ENCODE data around the gene MYL3. TPM values are rescaled to one million over a fixed set of nuclear protein-coding genes. Genes with fewer than 3 reads are reported as not detected.
"Not testable (repeated sequence)": the region's sequence is repeated elsewhere in the genome, so short reads cannot be mapped to it uniquely, and the experiment has no call there.

MYL3 gene
- total RNA-seq (1 to 10 TPM; 3.1 to 4.9 TPM), polyA plus RNA-seq (ENCODE audit: insufficient read length in 6 of 6) (10 to 100 TPM in 5 of 6 donors, 1 to 10 TPM in 1; 8.0 to 13.4 (median 12.6) TPM)
- long read RNA-seq, donor 1, partial matches to known transcripts, result 35 of 35 reads
- long read RNA-seq, donor 1, other reads (novel, unspliced or antisense), result 0 of 35 reads
- long read RNA-seq, donor 2, partial matches to known transcripts, result 21 of 22 reads
- long read RNA-seq, donor 2, other reads (novel, unspliced or antisense), result 0 of 22 reads
- long read RNA-seq, donor 3, partial matches to known transcripts, result 82 of 88 reads
- long read RNA-seq, donor 3, other reads (novel, unspliced or antisense), result 6 of 88 reads
- long read RNA-seq, donor 4, partial matches to known transcripts, result 0 of 2 reads
- long read RNA-seq, donor 4, other reads (novel, unspliced or antisense), result 2 of 2 reads
- long read RNA-seq, donor 5, partial matches to known transcripts, result 21 of 21 reads
- long read RNA-seq, donor 5, other reads (novel, unspliced or antisense), result 0 of 21 reads
- long read RNA-seq, donor 6, result 0 reads
- long read RNA-seq, donor 7, partial matches to known transcripts, result 43 of 44 reads
- long read RNA-seq, donor 7, other reads (novel, unspliced or antisense), result 0 of 44 reads
- long read RNA-seq, donor 8, partial matches to known transcripts, result 60 of 61 reads
- long read RNA-seq, donor 8, other reads (novel, unspliced or antisense), result 0 of 61 reads
- long read RNA-seq, donor 9, partial matches to known transcripts, result 0 of 2 reads
- long read RNA-seq, donor 9, other reads (novel, unspliced or antisense), result 0 of 2 reads
- long read RNA-seq, donor 10, partial matches to known transcripts, result 0 of 7 reads
- long read RNA-seq, donor 10, other reads (novel, unspliced or antisense), result 7 of 7 reads
- long read RNA-seq, donor 11, result 0 reads
- long read RNA-seq, donor 12, partial matches to known transcripts, result 31 of 31 reads
- long read RNA-seq, donor 12, other reads (novel, unspliced or antisense), result 0 of 31 reads

DNA sequence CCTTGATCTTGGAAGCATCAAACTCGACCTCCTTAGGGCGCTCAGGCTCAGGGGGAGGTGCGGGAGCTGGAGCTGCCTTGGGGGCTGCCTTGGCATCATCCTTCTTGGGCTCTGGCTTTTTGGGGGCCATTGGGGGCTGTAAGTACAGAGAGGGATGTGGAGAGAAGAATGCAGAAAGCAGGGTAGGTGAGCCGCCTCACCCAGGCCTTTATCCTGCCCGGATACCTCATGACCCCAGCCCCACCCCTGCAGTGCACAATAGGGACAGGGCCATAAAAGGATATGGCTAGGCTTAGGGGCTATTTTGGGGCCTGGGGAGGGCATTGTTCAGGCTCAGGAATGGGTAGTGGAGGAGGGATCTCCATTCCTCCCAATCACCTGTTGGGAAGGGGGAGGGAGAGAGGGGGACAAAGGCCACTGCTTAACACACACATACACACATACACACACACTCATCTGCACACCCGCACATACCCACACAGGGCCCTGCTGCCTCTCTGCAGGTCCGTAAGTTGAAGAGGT is at the start of gene MYL3:
Gene MYL3 (minus strand): TSS at position 184 of the 522 bp plus-strand sequence. CDS start 54 bp downstream, at position 130.
- Histone ChIP-seq H3K36me3 (no peaks in the 10 kb centered on the region), H3K27ac (no peak within 1 kb of the TSS), H3K27me3 (no peaks in the 10 kb centered on the region), H3K9me3 (no peaks in the 10 kb centered on the region), H3K4me1 (peaks cover 11 to 31% of the 10 kb centered on the region in 2 donors), H3K4me3 (no peak within 1 kb of the TSS)
- peak in 1 of 4 donors; percentile 34 for DNase-seq
- intact Hi-C loops (cut with DNase I), result no loop called here
- no peak for ATAC-seq
- TF ChIP-seq, protein P1, sequence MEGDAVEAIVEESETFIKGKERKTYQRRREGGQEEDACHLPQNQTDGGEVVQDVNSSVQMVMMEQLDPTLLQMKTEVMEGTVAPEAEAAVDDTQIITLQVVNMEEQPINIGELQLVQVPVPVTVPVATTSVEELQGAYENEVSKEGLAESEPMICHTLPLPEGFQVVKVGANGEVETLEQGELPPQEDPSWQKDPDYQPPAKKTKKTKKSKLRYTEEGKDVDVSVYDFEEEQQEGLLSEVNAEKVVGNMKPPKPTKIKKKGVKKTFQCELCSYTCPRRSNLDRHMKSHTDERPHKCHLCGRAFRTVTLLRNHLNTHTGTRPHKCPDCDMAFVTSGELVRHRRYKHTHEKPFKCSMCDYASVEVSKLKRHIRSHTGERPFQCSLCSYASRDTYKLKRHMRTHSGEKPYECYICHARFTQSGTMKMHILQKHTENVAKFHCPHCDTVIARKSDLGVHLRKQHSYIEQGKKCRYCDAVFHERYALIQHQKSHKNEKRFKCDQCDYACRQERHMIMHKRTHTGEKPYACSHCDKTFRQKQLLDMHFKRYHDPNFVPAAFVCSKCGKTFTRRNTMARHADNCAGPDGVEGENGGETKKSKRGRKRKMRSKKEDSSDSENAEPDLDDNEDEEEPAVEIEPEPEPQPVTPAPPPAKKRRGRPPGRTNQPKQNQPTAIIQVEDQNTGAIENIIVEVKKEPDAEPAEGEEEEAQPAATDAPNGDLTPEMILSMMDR (IDR thresholded peaks at IDR 0.05), result no peak

DNA sequence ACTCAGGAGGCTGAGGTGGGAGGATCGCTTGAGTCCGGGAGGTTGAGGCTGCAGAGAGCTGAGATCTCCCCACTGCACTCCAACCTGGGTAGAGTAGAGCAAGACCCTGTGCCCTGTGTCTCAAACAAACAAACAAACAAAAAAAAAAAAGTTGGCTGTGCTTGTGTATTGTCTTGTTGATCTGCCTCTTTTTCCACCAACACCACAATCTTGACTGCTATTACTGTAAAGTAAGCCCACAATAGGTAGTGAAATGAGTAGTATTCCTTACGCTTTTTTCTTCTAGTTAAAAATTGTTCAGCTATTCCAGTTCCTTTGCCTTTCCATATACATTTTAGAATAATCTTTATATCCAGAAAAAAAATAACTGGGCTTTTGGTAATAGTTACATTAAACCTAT is 49.7 kb upstream of the MYL3 start:
- ATAC-seq (no peak), DNase-seq (no peak)
- intact Hi-C loops (cut with DNase I), result no loop called here
- Histone ChIP-seq H3K27me3 (no peaks in the 10 kb centered on the region), H3K4me3 (no peak overlapping the region), H3K36me3 (peaks cover 0 to 27% of the 10 kb centered on the region in 2 donors), H3K27ac (no peak overlapping the region), H3K4me1 (peaks cover 12 to 15% of the 10 kb centered on the region in 2 donors), H3K9me3 (no peaks in the 10 kb centered on the region)
- TF ChIP-seq, protein P1 (IDR thresholded peaks at IDR 0.05), result no peak

DNA sequence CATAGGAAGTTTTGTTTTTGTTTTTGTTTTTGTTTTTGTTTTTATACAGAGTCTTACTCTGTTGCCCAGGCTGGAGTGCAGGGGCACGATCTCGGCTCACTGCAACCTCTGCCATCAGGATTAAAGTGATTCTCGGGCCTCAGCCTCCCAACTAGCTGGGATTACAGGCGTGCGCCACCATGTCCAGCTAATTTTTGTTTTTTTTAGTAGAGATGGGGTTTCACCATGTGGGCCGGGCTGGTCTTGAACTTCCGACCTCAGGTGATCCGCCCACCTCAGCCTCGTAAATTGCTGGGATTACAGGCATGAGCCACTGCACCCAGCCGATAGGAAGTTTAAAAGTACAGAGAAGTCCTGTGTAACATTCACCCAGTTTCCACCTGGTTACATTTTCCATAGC is 47.7 kb upstream of the MYL3 start:
- ATAC-seq; H3K27me3 ChIP-seq; DNase-seq; H3K36me3 ChIP-seq; H3K9me3 ChIP-seq; H3K4me3 ChIP-seq; intact Hi-C loops (cut with DNase I); H3K27ac ChIP-seq: not testable (repeated sequence)
- H3K4me1 ChIP-seq, result peaks cover 12 to 15% of the 10 kb centered on the region in 2 donors

DNA sequence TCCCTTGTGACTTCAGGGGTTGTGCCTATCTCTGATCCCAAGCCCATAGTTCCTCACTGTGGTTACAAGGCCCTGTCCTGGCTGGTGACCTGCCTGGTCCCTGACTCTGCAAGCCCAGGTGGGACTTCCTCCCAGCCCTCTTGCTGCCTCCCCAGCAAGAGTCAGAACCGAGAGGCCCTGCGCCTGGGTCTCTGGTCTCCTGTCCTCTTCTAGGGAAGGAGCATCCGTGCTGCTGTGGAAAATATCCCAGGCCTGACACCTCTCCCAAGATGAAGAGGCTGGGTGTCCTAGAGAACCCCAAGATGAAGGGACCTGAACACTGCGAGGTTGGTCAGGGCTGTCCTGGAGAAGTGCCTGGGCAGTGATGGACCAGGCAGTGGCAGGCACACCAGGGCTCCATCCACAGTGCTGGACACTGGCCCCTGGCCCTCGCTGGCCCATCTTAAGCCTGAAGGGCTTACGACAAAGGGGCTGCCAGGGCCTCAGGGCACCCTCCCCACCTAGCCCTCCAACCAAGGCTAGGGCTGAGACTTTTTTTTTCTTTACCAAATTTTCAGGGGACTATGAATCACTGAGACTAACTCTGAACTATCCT is 47.0 kb upstream of the MYL3 start:
- intact Hi-C loops (cut with DNase I), result no loop called here
- Histone ChIP-seq H3K9me3 (no peaks in the 10 kb centered on the region), H3K4me1 (peaks cover 12 to 15% of the 10 kb centered on the region in 2 donors), H3K27me3 (no peaks in the 10 kb centered on the region), H3K27ac (no peak overlapping the region), H3K4me3 (no peak overlapping the region), H3K36me3 (peaks cover 0 to 1% of the 10 kb centered on the region in 2 donors)
- TF ChIP-seq, protein P1 (IDR thresholded peaks at IDR 0.05), result no peak
- DNase-seq, result peak in 1 of 4 donors; percentile 28
- no peak for ATAC-seq

DNA sequence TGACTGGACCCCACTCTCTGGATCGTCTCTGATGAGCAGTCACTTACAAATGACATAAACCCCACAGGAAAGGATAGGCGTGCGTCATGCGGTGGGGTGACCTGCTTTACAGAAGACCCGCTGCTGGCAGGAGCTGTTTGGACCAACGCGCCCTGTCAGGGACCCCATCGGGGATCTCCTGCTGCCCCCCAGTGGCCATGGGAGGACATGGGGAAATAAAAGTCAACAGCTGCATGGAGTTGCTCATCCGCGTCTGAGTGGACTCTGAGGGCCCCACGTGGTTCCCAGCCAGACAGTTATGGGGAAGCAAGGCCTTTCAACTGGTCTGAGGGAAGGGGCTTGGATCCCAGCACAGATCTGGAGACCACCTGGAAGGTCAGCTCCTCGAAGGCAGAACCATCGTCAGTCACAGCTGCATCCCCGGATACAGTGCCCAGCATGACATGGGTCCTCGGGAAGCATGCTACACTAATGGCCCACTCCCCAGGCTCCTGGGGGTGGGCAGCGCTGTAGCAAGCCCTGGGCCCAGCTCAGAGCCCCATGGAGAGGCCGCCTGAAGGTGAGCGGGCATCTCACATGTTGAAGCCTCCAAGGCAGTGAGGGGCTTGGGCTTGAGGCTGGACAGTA is 46.4 kb upstream of the MYL3 start:
- TF ChIP-seq, protein P1 (IDR thresholded peaks at IDR 0.05), result peak; percentile 74 to 77
- no peak overlapping the region for H3K27ac ChIP-seq
- ATAC-seq (peak; percentile 89), DNase-seq (peak; percentile 81 to 90 (median 86))
- no peaks in the 10 kb centered on the region for H3K36me3 ChIP-seq
- no peaks in the 10 kb centered on the region for H3K9me3 ChIP-seq
- no peaks in the 10 kb centered on the region for H3K27me3 ChIP-seq
- H3K4me1 ChIP-seq, result peaks cover 12 to 15% of the 10 kb centered on the region in 2 donors
- no peak overlapping the region for H3K4me3 ChIP-seq
- intact Hi-C loops (cut with DNase I), result loop anchor here in 1 of 2 donors (5.0 kb wide), 1 partner anchor 202 kb away; no protein-coding TSS in a partner anchor

All from left lung (tissue), 14 donors.